A549 (cell line): ENCODE data around the gene ACVR2B. TPM values are rescaled to one million over a fixed set of nuclear protein-coding genes. Genes with fewer than 3 reads are reported as not detected.

Source experiments
- ATAC-seq, 2 experiments: fragments of 200-7000 bp in 1 of 2; fragments of >200 bp in 1 of 2; cut with Nextera tagmentation in 1 of 2; cut with Tn5 transposase in 1 of 2; 3 replicates each; pipeline versions ENCODE4 v1.8.0 to v1.9.1; 2018 to 2020; ENCODE audit warnings: mild to moderate bottlenecking in 1 of 2, moderate library complexity in 1 of 2
- CTCF ChIA-PET: fragments of 300-600 bp; sonication (Branson Sonifier 250); formaldehyde crosslinking; extraction: SDS; loops from one replicate; lab custom pipeline; 2021; ENCODE audit warnings: antibody characterized with exemption, inconsistent platforms; lab: Yijun Ruan, JAX
- POLR2A ChIA-PET: fragments of 350-600 bp; formaldehyde crosslinking; extraction: SDS; loops from one replicate; lab custom pipeline; 2021; ENCODE audit warnings: antibody characterized with exemption, inconsistent platforms; lab: Yijun Ruan, JAX
- DNase-seq, 2 experiments: peaks; one replicate each; pipeline versions ENCODE4 v3.0.0 to v3.0.0-alpha.2; 2011 to 2016; ENCODE audit warnings: low read depth in 1 of 2, low spot score in 1 of 2
- FAIRE-seq: peaks from 2 replicates; lab custom pipeline; 2011; peaks lifted over from hg19 to GRCh38; lab: Jason Lieb, UNC
- H3K27ac ChIP-seq, 2 experiments: fragments of >200 bp; sonication (Bioruptor Twin); formaldehyde crosslinking; 3 replicates each; pipeline ENCODE4 v1.5.1; 2016 to 2017
- H3K4me1 ChIP-seq: fragments of >200 bp; sonication (Bioruptor Twin); formaldehyde crosslinking; 3 replicates; pipeline ENCODE4 v1.6.1; 2016
- H3K4me2 ChIP-seq: fragments of >200 bp; sonication (Bioruptor Twin); formaldehyde crosslinking; 3 replicates; pipeline ENCODE4 v1.6.1; 2016
- H3K4me3 ChIP-seq: fragments of >200 bp; sonication (Bioruptor Twin); formaldehyde crosslinking; 3 replicates; pipeline ENCODE4 v1.5.1; 2016
- H3K9me3 ChIP-seq: fragments of >200 bp; sonication (Bioruptor Twin); formaldehyde crosslinking; 3 replicates; pipeline ENCODE4 v1.6.1; 2016
- BHLHE40 ChIP-seq: IDR thresholded peaks from 2 replicates; pipeline ENCODE4 v1.6.1; 2012; ENCODE audit warnings: low read depth, low read length, inconsistent platforms
- CEBPB ChIP-seq, 2 experiments: fragments of >200 bp in 1 of 2; sonication (Bioruptor Twin) in 1 of 2; formaldehyde crosslinking in 1 of 2; IDR thresholded peaks; 2 replicates each; pipeline ENCODE4 v1.6.1; 2012 to 2016
- CHD2 ChIP-seq: fragments of 150-350 bp; IDR thresholded peaks from 2 replicates; pipeline ENCODE4 v1.6.1; 2014; ENCODE audit warnings: low read length; ENCODE audit not compliant: partially characterized antibody
- CHD4 ChIP-seq: fragments of 200-600 bp; sonication (generic); IDR thresholded peaks from 2 replicates; pipeline ENCODE4 v1.6.1; 2016; ENCODE audit warnings: antibody characterized with exemption, mild to moderate bottlenecking, borderline replicate concordance
- EHMT2 ChIP-seq: fragments of 200-600 bp; sonication (generic); IDR thresholded peaks from 2 replicates; pipeline ENCODE4 v1.6.1; 2016; ENCODE audit warnings: antibody characterized with exemption, low read depth, mild to moderate bottlenecking, moderate library complexity
- EP300 ChIP-seq, 2 experiments: fragments of >200 bp; sonication (Bioruptor Twin); formaldehyde crosslinking; IDR thresholded peaks; 2 replicates in 1 of 2; 3 replicates in 1 of 2; pipeline ENCODE4 v1.6.1; 2016 to 2017
- ESRRA ChIP-seq: fragments of 150-350 bp; IDR thresholded peaks from 2 replicates; pipeline ENCODE4 v1.6.1; 2014; ENCODE audit warnings: mild to moderate bottlenecking, low read length, borderline replicate concordance
- FOSB ChIP-seq: fragments of 250-450 bp; sonication (Bioruptor Pico); IDR thresholded peaks from 2 replicates; pipeline ENCODE4 v1.5.0; 2020; ENCODE audit warnings: mild to moderate bottlenecking, moderate library complexity
- FOXS1 ChIP-seq: fragments of 250-450 bp; sonication (Bioruptor Pico); IDR thresholded peaks from 2 replicates; pipeline ENCODE4 v1.5.0; 2020; ENCODE audit warnings: mild to moderate bottlenecking, moderate library complexity
- GATA3 ChIP-seq: IDR thresholded peaks from 2 replicates; pipeline ENCODE4 v1.6.1; 2012; ENCODE audit warnings: borderline replicate concordance
- HEYL ChIP-seq: fragments of 250-450 bp; sonication (Bioruptor Pico); IDR thresholded peaks from 2 replicates; pipeline ENCODE4 v1.8.0; 2021; ENCODE audit warnings: mild to moderate bottlenecking, moderate library complexity
- HOXA7 ChIP-seq: fragments of 250-450 bp; sonication (Bioruptor Pico); IDR thresholded peaks from 2 replicates; pipeline ENCODE4 v1.5.0; 2020; ENCODE audit warnings: mild to moderate bottlenecking, moderate library complexity
- HOXB13 ChIP-seq: fragments of 250-450 bp; sonication (Bioruptor Pico); IDR thresholded peaks from 2 replicates; pipeline ENCODE4 v1.5.0; 2020; ENCODE audit warnings: low read depth, mild to moderate bottlenecking, moderate library complexity
- JUN ChIP-seq, 2 experiments: fragments of >200 bp; sonication (Bioruptor Twin); formaldehyde crosslinking; IDR thresholded peaks; 2 replicates in 1 of 2; 3 replicates in 1 of 2; pipeline ENCODE4 v1.6.1; 2016 to 2017
- JUNB ChIP-seq: fragments of >200 bp; sonication (Bioruptor Twin); formaldehyde crosslinking; IDR thresholded peaks from 2 replicates; pipeline ENCODE4 v1.6.1; 2016
- KDM1A ChIP-seq: fragments of 200-600 bp; sonication (generic); IDR thresholded peaks from 2 replicates; pipeline ENCODE4 v1.6.1; 2016; ENCODE audit warnings: low read depth, mild to moderate bottlenecking
- MAFK ChIP-seq: fragments of 450-650 bp; IDR thresholded peaks from 2 replicates; pipeline ENCODE4 v1.6.1; 2014; ENCODE audit not compliant: partially characterized antibody
- MAZ ChIP-seq: fragments of 150-350 bp; IDR thresholded peaks from 2 replicates; pipeline ENCODE4 v1.6.1; 2014; ENCODE audit warnings: antibody characterized with exemption, low read depth, low read length, borderline replicate concordance
- NFE2L2 ChIP-seq: fragments of 150-350 bp; conservative IDR thresholded peaks from 2 replicates; pipeline ENCODE4 v1.6.1; 2014; ENCODE audit warnings: low read length
- NPAS2 ChIP-seq: fragments of 250-450 bp; sonication (Bioruptor Pico); IDR thresholded peaks from 2 replicates; pipeline ENCODE4 v1.8.0; 2022; ENCODE audit warnings: mild to moderate bottlenecking, moderate library complexity, borderline replicate concordance
- POLR2A ChIP-seq: IDR thresholded peaks from 2 replicates; pipeline ENCODE4 v1.6.1; 2012; ENCODE audit warnings: mild to moderate bottlenecking, low read length
- RFX5 ChIP-seq: fragments of 450-650 bp; IDR thresholded peaks from 2 replicates; pipeline ENCODE4 v1.7.1; 2014; ENCODE audit warnings: antibody characterized with exemption, mild to moderate bottlenecking, moderate library complexity
- RNF2 ChIP-seq: fragments of 200-600 bp; sonication (generic); IDR thresholded peaks from 2 replicates; pipeline ENCODE4 v1.6.1; 2016; ENCODE audit warnings: low read depth, mild to moderate bottlenecking, antibody characterized with exemption, moderate library complexity, borderline replicate concordance
- TFCP2L1 ChIP-seq: fragments of 250-450 bp; sonication (Bioruptor Pico); IDR thresholded peaks from 2 replicates; pipeline ENCODE4 v1.5.0; 2021; ENCODE audit warnings: mild to moderate bottlenecking
- ZNF302 ChIP-seq: fragments of 250-450 bp; sonication (Bioruptor Pico); IDR thresholded peaks from 2 replicates; pipeline ENCODE4 v1.9.0; 2021; ENCODE audit warnings: inconsistent platforms, mild to moderate bottlenecking, moderate library complexity
- WGBS: methylation state at CpG from one replicate; pipeline ENCODE4 v1.1.6; 2017; ENCODE audit errors: missing lambda C conversion rate; 5-methylcytosine and 5-hydroxymethylcytosine counted together
- polyA plus RNA-seq, 4 experiments: library from polyadenylated mRNA; depleted of rRNA in 3 of 4; stranded (reverse); fragments of >200 nt; fragmentation: RNase III in 1 of 4; extraction: RNeasy Plus Mini Kit Qiagen cat#74134 plus additional on column Dnase treatment in 1 of 4; gene quantifications; 2 replicates in 3 of 4; 3 replicates in 1 of 4; pipeline ENCODE4 v1.2.3, GENCODE V29; 2011 to 2017
- TF ChIP-seq, protein P1 (sequence below): fragments of 250-450 bp; sonication (Bioruptor Pico); IDR thresholded peaks from 2 replicates; pipeline ENCODE4 v1.5.0; 2021; ENCODE audit warnings: mild to moderate bottlenecking, moderate library complexity, borderline replicate concordance
- TF ChIP-seq, protein P2 (sequence below): IDR thresholded peaks from 2 replicates; pipeline ENCODE4 v1.6.1; 2012
- TF ChIP-seq, protein P3 (sequence below): IDR thresholded peaks from 2 replicates; pipeline ENCODE4 v1.6.1; 2012
- TF ChIP-seq, protein P4 (sequence below): fragments of 200-600 bp; sonication (generic); IDR thresholded peaks from 2 replicates; pipeline ENCODE4 v1.6.1; 2016; ENCODE audit warnings: antibody characterized with exemption, mild to moderate bottlenecking, moderate library complexity

ACVR2B gene
- polyA plus RNA-seq, 2 of the 4 experiments (the other 2 are of a cell fraction) = 1.2 to 2.8 TPM

DNA sequence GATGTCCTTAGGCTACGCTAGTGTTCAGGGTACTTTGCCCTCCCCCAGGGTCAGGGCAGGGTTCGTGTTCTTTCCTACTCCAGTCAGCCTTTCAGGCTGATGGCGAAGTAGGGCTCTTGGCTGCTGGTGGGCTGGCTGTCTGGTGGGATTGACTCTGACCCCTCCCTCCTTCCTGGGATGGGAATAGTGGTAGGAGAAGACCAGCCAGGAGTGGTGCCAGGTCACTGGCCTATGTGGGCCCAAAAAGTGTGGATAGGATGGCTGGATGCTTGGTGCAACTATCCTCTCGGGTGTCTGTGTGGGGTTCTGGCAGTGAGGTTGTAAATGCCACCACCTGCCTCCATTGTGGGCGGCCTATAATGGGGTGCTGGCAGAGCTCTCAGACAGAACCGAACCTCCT lies 22.0 kb downstream of the ACVR2B start:
- ChIA-PET POLR2A (no interaction called here), CTCF (interaction anchor here (1.0 to 1.3 kb wide), 2 partner anchors 129 to 358 kb away, joined by 3 read pairs; partner anchors contain the start of gene XYLB)
- ATAC-seq (no peak), DNase-seq (no peak), FAIRE-seq (no peak)
- Histone ChIP-seq H3K9me3 (peaks cover 3% of the 10 kb centered on the region; the same call in 2 of the 3 replicates), H3K27ac (no peak overlapping the region), H3K4me2 (no peak overlapping the region), H3K4me1 (no peaks in the 10 kb centered on the region), H3K4me3 (no peak overlapping the region)
- TF ChIP-seq HEYL (CRISPR knock-in tag) = no peak
- TF ChIP-seq EHMT2 = no peak
- no peak for TF ChIP-seq FOXS1 (CRISPR knock-in tag)
- TF ChIP-seq POLR2A = no peak
- TF ChIP-seq, protein P1, sequence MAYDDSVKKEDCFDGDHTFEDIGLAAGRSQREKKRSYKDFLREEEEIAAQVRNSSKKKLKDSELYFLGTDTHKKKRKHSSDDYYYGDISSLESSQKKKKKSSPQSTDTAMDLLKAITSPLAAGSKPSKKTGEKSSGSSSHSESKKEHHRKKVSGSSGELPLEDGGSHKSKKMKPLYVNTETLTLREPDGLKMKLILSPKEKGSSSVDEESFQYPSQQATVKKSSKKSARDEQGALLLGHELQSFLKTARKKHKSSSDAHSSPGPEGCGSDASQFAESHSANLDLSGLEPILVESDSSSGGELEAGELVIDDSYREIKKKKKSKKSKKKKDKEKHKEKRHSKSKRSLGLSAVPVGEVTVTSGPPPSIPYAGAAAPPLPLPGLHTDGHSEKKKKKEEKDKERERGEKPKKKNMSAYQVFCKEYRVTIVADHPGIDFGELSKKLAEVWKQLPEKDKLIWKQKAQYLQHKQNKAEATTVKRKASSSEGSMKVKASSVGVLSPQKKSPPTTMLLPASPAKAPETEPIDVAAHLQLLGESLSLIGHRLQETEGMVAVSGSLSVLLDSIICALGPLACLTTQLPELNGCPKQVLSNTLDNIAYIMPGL = no peak
- no peak for TF ChIP-seq RFX5
- no peak for TF ChIP-seq EP300 (IDR thresholded peaks at IDR 0.05)
- no peak for TF ChIP-seq HOXA7
- no peak for TF ChIP-seq ESRRA
- no peak for TF ChIP-seq JUNB
- TF ChIP-seq FOSB = no peak
- TF ChIP-seq RNF2 = no peak
- no peak for TF ChIP-seq KDM1A
- no peak for TF ChIP-seq MAZ
- no peak for TF ChIP-seq NPAS2
- TF ChIP-seq MAFK = no peak
- TF ChIP-seq, protein P2, sequence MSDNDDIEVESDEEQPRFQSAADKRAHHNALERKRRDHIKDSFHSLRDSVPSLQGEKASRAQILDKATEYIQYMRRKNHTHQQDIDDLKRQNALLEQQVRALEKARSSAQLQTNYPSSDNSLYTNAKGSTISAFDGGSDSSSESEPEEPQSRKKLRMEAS = no peak
- TF ChIP-seq HOXB13 = no peak
- WGBS = 88% methylated on average over 6 of the region's 6 CpGs

DNA sequence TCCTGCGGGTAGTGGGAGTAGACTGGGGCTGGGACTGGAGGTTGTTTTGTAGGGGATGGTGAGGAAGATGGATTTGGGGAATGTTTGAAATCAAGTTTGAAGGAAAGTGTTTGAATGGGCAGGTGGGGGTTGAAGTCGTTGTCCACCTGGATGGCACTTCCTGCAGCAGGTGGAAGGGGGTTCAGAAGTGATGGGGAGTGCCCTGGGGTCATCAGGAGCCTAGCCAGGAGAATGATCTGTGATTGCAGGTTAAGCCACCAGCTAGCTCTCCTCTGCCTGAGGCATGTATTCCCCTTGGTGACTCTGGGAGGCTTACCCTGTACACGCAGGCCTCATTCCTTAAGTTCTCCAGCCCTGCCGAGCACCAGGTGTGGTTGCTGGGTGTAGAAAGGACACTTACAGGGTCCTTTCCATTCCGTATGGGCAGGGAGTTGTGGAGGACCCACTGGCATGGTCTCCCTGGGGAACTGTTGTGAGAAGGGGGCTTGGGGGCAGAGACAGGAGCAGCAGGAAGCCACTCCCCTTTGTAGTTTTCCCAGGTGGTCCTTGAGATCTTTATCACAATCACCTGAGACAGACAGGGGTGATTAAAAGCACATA lies 22.6 kb downstream of the ACVR2B start:
- Histone ChIP-seq H3K9me3 (no peaks in the 10 kb centered on the region), H3K4me1 (no peaks in the 10 kb centered on the region), H3K27ac (no peak overlapping the region), H3K4me3 (no peak overlapping the region), H3K4me2 (no peak overlapping the region)
- ChIA-PET POLR2A (no interaction called here), CTCF (interaction anchor here (1.0 to 2.8 kb wide), 3 partner anchors 129 to 358 kb away, joined by 3 to 14 read pairs (median 3); partner anchors contain the start of gene XYLB)
- ATAC-seq = no peak
- no peak for DNase-seq
- 87% methylated on average over 3 of the region's 5 CpGs for WGBS
- no peak for FAIRE-seq
- TF ChIP-seq CHD2 (no peak), ZNF302 (CRISPR knock-in tag) (no peak), MAFK (no peak), GATA3 (no peak), NFE2L2 (no peak), BHLHE40 (no peak), NPAS2 (no peak), POLR2A (no peak), TFCP2L1 (no peak), CHD4 (no peak), CEBPB (IDR thresholded peaks at IDR 0.05) (no peak), JUN (IDR thresholded peaks at IDR 0.05) (no peak)
- TF ChIP-seq, protein P1 = no peak
- TF ChIP-seq, protein P3, sequence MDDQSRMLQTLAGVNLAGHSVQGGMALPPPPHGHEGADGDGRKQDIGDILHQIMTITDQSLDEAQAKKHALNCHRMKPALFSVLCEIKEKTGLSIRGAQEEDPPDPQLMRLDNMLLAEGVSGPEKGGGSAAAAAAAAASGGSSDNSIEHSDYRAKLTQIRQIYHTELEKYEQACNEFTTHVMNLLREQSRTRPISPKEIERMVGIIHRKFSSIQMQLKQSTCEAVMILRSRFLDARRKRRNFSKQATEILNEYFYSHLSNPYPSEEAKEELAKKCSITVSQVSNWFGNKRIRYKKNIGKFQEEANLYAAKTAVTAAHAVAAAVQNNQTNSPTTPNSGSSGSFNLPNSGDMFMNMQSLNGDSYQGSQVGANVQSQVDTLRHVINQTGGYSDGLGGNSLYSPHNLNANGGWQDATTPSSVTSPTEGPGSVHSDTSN = no peak
- TF ChIP-seq, protein P2 = no peak
- TF ChIP-seq, protein P4, sequence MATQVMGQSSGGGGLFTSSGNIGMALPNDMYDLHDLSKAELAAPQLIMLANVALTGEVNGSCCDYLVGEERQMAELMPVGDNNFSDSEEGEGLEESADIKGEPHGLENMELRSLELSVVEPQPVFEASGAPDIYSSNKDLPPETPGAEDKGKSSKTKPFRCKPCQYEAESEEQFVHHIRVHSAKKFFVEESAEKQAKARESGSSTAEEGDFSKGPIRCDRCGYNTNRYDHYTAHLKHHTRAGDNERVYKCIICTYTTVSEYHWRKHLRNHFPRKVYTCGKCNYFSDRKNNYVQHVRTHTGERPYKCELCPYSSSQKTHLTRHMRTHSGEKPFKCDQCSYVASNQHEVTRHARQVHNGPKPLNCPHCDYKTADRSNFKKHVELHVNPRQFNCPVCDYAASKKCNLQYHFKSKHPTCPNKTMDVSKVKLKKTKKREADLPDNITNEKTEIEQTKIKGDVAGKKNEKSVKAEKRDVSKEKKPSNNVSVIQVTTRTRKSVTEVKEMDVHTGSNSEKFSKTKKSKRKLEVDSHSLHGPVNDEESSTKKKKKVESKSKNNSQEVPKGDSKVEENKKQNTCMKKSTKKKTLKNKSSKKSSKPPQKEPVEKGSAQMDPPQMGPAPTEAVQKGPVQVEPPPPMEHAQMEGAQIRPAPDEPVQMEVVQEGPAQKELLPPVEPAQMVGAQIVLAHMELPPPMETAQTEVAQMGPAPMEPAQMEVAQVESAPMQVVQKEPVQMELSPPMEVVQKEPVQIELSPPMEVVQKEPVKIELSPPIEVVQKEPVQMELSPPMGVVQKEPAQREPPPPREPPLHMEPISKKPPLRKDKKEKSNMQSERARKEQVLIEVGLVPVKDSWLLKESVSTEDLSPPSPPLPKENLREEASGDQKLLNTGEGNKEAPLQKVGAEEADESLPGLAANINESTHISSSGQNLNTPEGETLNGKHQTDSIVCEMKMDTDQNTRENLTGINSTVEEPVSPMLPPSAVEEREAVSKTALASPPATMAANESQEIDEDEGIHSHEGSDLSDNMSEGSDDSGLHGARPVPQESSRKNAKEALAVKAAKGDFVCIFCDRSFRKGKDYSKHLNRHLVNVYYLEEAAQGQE = no peak
